Activated CD8-positive, alpha-beta memory T cell treated with anti-CD3 and anti-CD28 coated beads for 24 hours (primary cell): ENCODE measurements around the gene TPI1.
"Not testable (repeated sequence)": the region's sequence is repeated elsewhere in the genome, so short reads cannot be mapped to it uniquely, and the experiment has no call there.

ENCODE experiments used
- DNase-seq: peaks from one replicate; pipeline ENCODE4 v3.0.0-alpha.2; 2020

Gene TPI1

GRCh38 chr12:6869049-6870021 lies 2.0 kb downstream of the TPI1 start:
- DNase-seq, result peak; percentile 91

- not testable (repeated sequence) for DNase-seq
Observed at GRCh38 chr12:6870304-6870703, 3.0 kb downstream of the TPI1 start.

DNA sequence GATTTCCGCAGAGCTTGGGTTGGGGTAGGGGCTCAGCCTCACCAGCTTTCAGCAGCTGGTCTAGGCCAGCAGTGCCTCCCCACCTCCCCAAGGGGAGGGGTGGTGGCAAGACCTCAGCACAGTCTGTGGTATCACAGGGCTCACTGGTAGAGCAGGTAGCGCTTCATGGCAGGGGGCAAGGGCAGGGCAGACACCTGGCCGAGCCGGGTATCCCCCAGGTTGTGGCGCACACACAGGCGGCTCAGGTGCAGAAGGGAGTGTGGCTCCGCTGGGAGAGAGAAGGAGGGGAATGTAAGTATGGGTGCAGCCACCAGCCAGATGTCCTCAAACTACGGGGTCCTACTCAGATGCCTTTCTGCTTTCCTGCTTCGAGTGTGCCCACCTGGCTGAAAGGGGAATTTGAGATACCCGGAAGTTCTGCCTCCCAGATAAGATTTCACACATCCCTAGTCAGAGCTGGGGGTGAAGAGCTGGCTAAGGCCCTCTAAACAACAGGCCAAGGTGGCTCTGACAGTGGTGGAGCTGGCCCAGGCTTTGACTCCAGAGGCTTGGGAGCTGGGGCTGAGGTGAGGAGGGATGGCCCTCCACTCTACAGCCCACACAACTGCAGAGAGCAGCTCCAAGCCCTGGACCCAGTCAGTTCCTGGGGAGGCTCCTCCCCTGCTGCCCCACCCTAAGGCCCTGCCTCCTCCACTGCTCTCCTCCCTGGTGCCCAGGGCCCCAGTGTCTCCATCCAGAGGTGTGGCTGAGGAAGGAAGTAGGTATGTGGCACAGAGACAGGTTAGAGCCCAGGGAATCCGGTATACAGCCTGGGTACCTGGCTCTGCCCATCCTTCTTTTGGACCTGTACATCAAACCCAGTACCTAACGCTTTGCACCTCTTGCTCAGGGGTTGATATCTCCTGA lies 4.0 kb downstream of the TPI1 start:
- DNase-seq, result peak; percentile 77

DNA sequence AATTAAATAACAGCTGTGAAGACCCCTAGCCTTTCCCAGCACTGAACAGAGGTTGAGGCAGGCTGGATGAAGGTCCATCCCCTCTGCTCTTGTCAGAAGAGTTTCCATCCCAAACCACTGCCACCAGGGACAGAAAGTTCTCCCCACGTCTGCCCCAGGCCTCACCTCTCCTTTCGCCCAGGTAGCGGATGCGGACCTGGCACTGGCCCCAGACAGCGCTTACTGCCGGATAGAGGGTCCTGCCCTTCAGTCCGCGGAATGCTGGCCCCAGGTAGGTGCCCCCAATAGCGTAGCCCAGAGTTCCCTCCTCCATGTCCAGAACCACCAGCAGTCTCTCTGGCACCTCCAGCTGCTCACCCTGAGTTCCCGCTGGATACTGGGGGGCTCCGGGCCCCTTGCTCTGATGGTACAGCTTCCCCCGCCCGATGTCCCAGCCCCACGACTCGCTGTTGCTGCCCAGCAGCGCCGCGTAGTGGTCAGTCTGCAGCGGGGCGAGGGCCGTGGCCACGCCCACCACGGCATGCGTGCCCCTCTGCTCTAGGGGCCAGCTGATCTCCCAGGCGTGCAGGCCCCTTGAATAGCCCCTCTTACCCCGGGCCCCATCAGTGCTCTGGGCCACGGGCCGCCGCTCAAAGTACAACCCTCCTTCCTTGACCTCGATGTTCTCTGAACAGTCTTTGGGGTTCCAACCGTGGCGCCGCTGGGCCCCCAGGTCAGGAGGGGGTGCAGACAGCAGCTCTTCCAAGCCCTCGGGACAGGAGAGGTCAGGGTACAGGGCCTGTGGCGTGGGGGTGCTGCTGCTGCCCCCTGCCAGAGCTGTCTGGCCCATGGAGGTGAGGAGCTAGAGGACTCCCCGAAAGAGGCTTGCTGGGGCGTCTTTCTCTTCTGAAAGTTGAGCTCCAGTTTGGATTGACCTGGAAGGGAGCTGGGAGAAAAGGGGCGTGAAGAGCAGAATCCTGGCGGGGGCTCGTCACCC lies 5.0 kb downstream of the TPI1 start:
- DNase-seq, result peak; percentile 97

DNA sequence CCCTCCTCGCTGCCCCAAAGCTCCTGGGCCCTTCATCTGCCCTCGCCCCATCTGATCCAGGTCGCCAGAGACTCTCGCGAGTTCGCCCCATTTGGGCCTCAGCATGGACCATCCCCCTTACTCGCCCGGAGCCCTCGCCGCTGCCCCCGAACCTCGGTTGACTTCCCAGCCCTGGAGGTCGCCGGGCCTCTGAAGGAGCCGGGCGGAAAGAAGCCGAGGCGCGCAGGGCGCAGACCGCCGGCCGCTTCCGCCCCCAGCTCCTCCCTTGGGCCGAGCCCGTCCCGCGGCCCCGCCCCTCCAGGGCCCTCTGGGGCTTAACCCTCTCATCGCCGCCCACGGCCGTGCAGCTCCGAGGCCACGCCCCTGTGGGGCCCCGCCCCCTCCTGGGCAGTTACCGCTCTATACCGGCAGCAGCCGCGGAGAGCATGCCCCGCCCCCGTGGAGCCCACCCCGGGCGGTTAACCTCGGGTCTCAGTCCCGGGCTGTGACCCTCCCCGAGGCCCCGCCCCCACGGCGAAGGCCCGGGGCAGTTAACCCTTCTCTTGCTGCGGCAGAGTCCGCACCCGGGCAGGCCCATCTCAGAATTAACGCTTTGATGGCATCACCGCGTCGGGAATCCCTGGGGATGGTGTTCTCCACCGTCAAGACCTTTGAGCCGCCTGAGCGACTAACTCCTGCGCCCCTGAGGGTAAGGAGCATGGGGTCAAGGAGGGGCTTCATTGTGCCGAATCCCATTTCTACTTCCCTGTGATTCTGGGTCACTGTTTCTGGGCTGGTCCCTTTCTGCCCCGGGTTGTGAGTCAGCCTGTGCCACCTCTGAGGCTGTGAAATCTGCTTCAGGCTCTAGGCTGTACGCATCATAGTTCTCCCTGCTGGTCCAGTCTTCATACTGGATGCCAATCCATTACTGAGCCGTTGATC lies 6.0 kb downstream of the TPI1 start, which contains the start of gene SPSB2:
SPSB2 (minus strand) TSS at position 210 of the 921 bp plus-strand sequence. CDS start 402 bp downstream, outside the sequence.
- DNase-seq, result peak; percentile 100

DNA sequence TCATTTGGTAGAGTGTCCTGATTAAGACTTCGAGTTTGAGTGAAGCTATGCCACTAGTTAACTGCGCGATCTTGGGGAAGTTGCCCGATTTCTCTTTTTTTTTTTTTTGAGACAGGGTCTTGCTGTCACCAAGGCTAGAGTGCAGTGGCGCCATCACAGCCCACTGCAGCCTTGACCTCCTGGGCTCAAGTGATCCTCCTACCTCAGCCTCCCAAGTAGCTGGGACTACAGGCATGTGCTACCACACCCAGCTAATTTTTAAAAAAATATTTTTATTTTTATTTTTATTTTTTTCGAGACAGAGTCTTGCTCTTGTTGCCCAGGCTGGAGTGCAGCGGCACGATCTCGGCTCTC lies 6.7 kb downstream of the TPI1 start:
- not testable (repeated sequence) for DNase-seq

DNA sequence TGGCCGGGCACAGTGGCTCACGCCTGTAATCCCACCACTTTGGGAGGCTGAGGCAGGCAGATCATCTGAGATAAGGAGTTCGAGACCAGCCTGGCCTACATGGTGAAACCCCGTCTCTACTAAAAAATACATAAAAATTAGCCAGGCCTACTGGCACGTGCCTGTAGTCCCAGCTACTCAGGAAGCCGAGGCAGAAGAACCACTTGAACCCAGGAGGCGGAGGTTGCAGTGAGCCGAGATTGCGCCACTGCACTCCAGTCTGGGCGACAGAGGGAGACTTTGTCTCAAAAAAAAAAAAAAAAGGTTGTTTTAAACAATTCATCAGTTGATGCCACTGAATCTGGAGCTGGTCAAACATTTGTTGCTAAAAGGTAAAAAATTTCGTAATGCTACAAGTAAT lies 12.5 kb downstream of the TPI1 start:
- not testable (repeated sequence) for DNase-seq

- DNase-seq, result no peak
Observed at GRCh38 chr12:6883252-6883651, 15.9 kb downstream of the TPI1 start.

- no peak for DNase-seq
Observed at GRCh38 chr12:6883683-6884082, 16.4 kb downstream of the TPI1 start.

DNA sequence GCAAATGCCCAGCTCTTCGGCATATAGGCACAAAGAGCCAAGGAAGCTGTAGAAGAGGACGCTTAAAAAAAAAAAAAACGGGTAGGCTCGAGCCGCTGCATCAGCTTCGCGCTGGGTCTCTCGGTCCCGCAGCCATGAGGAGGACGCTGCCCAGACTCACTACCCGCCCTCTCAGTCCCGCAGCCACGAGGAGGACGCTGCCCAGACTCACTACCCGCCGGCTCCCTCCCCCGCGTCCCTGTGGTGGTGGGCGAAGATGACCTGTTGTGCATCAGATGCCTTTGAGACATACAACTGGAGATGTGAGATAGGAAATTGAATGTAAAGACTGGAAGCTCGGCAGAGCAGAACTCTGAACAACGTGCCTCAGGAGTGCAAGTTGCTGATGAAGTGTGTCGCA lies 17.2 kb downstream of the TPI1 start:
- DNase-seq, result no peak

DNA sequence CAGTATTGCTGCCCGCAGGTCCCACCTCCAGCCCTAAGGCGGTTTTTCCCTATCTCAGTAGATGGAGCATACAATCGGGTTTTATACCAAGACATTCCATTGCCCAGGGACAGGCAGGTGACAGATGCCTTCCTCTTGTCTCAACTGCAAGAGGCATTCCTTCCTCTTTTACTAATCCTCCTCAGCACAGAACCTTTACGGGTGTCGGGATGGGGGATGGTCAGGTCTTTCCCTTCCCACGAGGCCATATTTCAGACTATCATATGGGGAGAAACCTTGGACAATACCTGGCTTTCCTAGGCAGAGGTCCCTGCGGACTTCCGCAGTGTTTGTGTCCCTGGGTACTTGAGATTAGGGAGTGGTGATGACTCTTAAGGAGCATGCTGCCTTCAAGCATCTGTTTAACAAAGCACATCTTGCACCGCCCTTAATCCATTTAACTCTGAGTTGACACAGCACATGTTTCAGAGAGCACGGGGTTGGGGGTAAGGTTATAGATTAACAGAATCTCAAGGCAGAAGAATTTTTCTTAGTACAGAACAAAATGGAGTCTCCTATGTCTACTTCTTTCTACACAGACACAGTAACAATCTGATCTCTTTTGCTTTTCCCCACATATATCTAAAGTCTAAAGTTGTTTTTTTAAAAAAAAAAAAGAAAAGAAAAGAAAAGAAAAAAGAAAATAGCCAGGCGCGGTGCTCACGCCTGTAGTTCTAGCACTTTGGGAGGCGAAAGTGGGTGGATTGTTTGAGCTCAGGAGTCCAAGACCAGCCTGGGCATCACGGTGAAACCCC lies 19.1 kb downstream of the TPI1 start:
- DNase-seq, result not testable (repeated sequence)

- no peak for DNase-seq
Observed at GRCh38 chr12:6887460-6887859, 20.1 kb downstream of the TPI1 start.

GRCh38 chr12:6888360-6888759 lies 21.0 kb downstream of the TPI1 start:
- no peak for DNase-seq

GRCh38 chr12:6888794-6889193 lies 21.5 kb downstream of the TPI1 start:
- DNase-seq, result not testable (repeated sequence)

DNA sequence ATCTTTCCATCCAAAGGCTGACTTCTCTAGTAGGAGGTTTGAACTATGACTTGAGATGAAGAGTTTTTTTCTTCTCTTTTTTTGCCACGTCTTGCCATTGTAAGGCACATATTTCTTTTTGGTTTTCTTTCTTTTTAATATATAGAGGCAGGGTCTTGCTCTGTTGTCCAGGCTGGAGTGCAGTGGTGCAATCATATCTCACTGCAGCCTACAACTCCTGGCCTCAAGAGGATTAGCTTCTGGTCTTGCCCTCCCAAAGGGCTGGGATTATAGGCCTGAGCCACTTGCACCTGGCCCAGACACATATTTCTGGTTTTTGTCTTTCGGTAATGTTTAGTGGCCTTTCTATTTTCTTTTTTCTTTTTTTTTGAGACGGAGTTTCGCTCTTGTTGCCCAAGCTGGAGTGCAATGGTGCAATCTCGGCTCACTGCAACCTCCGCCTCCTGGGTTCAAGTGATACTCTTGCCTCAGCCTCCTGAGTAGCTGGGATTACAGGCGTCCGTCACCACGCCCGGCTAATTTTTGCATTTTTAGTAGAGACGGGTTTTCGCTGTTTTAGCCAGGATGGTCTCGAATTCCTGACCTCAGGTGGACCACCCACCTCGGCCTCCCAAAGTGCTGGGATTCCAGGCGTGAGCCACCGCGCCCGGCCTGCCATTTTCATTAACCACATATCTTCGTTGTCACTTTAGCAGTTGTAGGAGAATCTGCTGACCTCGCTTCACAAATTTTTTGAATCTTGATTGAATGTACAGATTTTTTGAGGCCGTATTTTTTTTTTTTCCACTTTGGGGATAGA lies 22.6 kb downstream of the TPI1 start:
- DNase-seq, result not testable (repeated sequence)

DNA sequence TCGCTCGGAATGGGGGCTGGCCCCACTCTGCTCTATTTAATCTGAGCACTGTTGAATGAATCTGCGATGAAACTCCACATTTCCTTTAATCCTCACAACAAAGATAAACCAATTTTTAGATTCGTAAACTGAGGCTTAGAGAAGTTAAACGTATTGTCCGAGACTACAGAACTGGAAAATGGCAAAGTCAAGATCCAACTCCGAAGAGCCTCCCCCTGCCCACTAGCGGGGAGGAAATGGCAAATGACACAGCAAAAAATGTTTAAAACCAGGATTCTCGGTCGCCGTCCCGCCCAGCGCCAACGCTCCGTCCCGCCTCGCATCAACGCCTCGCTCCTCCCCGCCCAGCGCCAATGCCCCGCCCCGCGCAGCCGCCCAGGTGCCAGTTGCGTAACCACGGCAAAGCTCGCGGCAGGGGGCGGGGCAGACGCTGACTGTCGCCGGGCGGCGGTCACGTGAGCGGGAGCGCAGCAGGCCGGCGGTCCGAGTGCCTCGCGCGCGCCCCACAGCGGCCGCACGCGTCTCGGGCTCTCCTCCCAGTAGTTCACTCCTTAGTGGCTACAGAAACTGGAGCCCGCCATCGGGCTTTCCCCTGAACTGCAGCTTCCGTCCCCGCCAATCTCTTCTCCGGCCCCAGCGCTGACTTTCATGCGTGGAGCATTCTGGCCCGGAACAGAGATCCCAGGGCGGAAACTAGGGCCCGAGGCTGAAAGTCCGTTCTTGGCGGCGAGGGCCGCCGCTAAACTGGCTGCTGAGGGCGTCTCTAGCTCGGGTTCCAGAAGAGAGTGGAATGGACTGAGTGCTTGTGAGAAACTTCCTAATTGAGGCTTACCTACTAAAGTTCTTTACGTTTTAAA lies 23.7 kb downstream of the TPI1 start:
- peak; percentile 98 for DNase-seq

- peak; percentile 67 for DNase-seq
Observed at GRCh38 chr12:6891646-6892001, 24.3 kb downstream of the TPI1 start.

- DNase-seq, result not testable (repeated sequence)
Observed at GRCh38 chr12:6892683-6893082, 25.4 kb downstream of the TPI1 start.
